ENCODE results near the gene THBD.

The THBD gene

GRCh38 chr20:23085436-23086055 lies 36.1 kb upstream of the THBD start:
- no peaks in the 10 kb centered on the region for H3F3A ChIP-seq (ENCODE audit: insufficient read depth, low read length)
- peaks cover 3% of the 10 kb centered on the region; the same call in 1 of the 2 replicates for H3K27me3 ChIP-seq (ENCODE audit: insufficient read depth, low read length)
- no peaks in the 10 kb centered on the region for H3K4me1 ChIP-seq (ENCODE audit: insufficient read depth, low read length, severe bottlenecking)
- TF ChIP-seq CTCF (IDR thresholded peaks at IDR 0.05; ENCODE audit: low read length) (no peak), EZH2 (IDR thresholded peaks at IDR 0.05; ENCODE audit: borderline replicate concordance, low read length) (no peak)
- H3K9me3 ChIP-seq (ENCODE audit: low read length): no peaks in the 10 kb centered on the region
- H3K4me2 ChIP-seq (ENCODE audit: low read length): no peak overlapping the region
- H3K9me2 ChIP-seq (ENCODE audit: low read depth, low read length): no peaks in the 10 kb centered on the region
- H3K36me3 ChIP-seq (ENCODE audit: insufficient read depth, low read length): no peaks in the 10 kb centered on the region
- no peaks in the 10 kb centered on the region for H4K20me1 ChIP-seq (ENCODE audit: insufficient read depth, low read length)
- no peaks in the 10 kb centered on the region for H3K79me2 ChIP-seq (ENCODE audit: insufficient read depth, low read length)
- no peak overlapping the region for H3K9ac ChIP-seq (ENCODE audit: low read length)
- H2AFZ ChIP-seq (ENCODE audit: low read length): no peak overlapping the region
- no peak overlapping the region for H3K27ac ChIP-seq (ENCODE audit: low read depth, low read length, poor library complexity, severe bottlenecking)
- H3K4me3 ChIP-seq (ENCODE audit: low read depth, low read length, poor library complexity, severe bottlenecking): no peak overlapping the region

- Histone ChIP-seq H3K36me3 (ENCODE audit: insufficient read depth, low read length) (no peaks in the 10 kb centered on the region), H3K79me2 (ENCODE audit: insufficient read depth, low read length) (no peaks in the 10 kb centered on the region), H2AFZ (ENCODE audit: low read length) (no peak overlapping the region), H3K27ac (ENCODE audit: low read depth, low read length, poor library complexity, severe bottlenecking) (no peak overlapping the region), H3K9me2 (ENCODE audit: low read depth, low read length) (no peaks in the 10 kb centered on the region), H3K4me3 (ENCODE audit: low read depth, low read length, poor library complexity, severe bottlenecking) (no peak overlapping the region), H3K4me2 (ENCODE audit: low read length) (no peak overlapping the region), H4K20me1 (ENCODE audit: insufficient read depth, low read length) (no peaks in the 10 kb centered on the region), H3K9me3 (ENCODE audit: low read length) (no peaks in the 10 kb centered on the region), H3K9ac (ENCODE audit: low read length) (no peak overlapping the region), H3K4me1 (ENCODE audit: insufficient read depth, low read length, severe bottlenecking) (no peaks in the 10 kb centered on the region), H3K27me3 (ENCODE audit: insufficient read depth, low read length) (peaks cover 3% of the 10 kb centered on the region; the same call in 1 of the 2 replicates), H3F3A (ENCODE audit: insufficient read depth, low read length) (no peaks in the 10 kb centered on the region)
- no peak for TF ChIP-seq EZH2 (IDR thresholded peaks at IDR 0.05; ENCODE audit: borderline replicate concordance, low read length)
Measured at GRCh38 chr20:23084845-23085365, 35.4 kb upstream of the THBD start.

GRCh38 chr20:23084282-23084844 lies 34.9 kb upstream of the THBD start:
- H3K4me2 ChIP-seq (ENCODE audit: low read length): no peak overlapping the region
- peaks cover 3% of the 10 kb centered on the region; the same call in 1 of the 2 replicates for H3K27me3 ChIP-seq (ENCODE audit: insufficient read depth, low read length)
- H3K36me3 ChIP-seq (ENCODE audit: insufficient read depth, low read length): no peaks in the 10 kb centered on the region
- H2AFZ ChIP-seq (ENCODE audit: low read length): no peak overlapping the region
- no peaks in the 10 kb centered on the region for H3K9me2 ChIP-seq (ENCODE audit: low read depth, low read length)
- no peaks in the 10 kb centered on the region for H4K20me1 ChIP-seq (ENCODE audit: insufficient read depth, low read length)
- H3K4me3 ChIP-seq (ENCODE audit: low read depth, low read length, poor library complexity, severe bottlenecking): no peak overlapping the region
- no peak overlapping the region for H3K27ac ChIP-seq (ENCODE audit: low read depth, low read length, poor library complexity, severe bottlenecking)
- H3K4me1 ChIP-seq (ENCODE audit: insufficient read depth, low read length, severe bottlenecking): no peaks in the 10 kb centered on the region
- H3F3A ChIP-seq (ENCODE audit: insufficient read depth, low read length): no peaks in the 10 kb centered on the region
- no peaks in the 10 kb centered on the region for H3K9me3 ChIP-seq (ENCODE audit: low read length)
- H3K9ac ChIP-seq (ENCODE audit: low read length): no peak overlapping the region
- TF ChIP-seq CTCF (IDR thresholded peaks at IDR 0.05; ENCODE audit: low read length): no peak
- TF ChIP-seq EZH2 (IDR thresholded peaks at IDR 0.05; ENCODE audit: borderline replicate concordance, low read length): no peak
- H3K79me2 ChIP-seq (ENCODE audit: insufficient read depth, low read length): no peaks in the 10 kb centered on the region
